Measurements from ENCODE around the gene SLC25A25. TPM values are rescaled to one million over a fixed set of nuclear protein-coding genes. Genes with fewer than 3 reads are reported as not detected.

SLC25A25 gene
- total and polyA plus RNA-seq, 9 of the 15 experiments (the other 6 are each of a cell fraction or from before 2014, with no cell fraction given) = 0.07 to 35.9 (median 23.2) TPM

- TF ChIP-seq REST (IDR thresholded peaks at IDR 0.05; ENCODE audit: borderline replicate concordance) = 0 out of 2 replicates have a peak, but pooled peaks have one; percentile 3
- no peak for TF ChIP-seq REST (CRISPR knock-in tag; IDR thresholded peaks at IDR 0.05; ENCODE audit: low read depth)
- peak; percentile 76 for TF ChIP-seq SMARCE1 (IDR thresholded peaks at IDR 0.05)
- no peak for TF ChIP-seq RBM22 (IDR thresholded peaks at IDR 0.05; ENCODE audit: low read depth, low read length, poor library complexity, severe bottlenecking)
- peak; percentile 31; the same call in 1 of the 2 replicates for TF ChIP-seq MTA3 (IDR thresholded peaks at IDR 0.05; ENCODE audit: borderline replicate concordance)
- peak; percentile 21; the same call in 1 of the 2 replicates for TF ChIP-seq NBN (IDR thresholded peaks at IDR 0.05; ENCODE audit: low read depth)
- peak; percentile 86 for TF ChIP-seq DPF2 (IDR thresholded peaks at IDR 0.05)
- peak; percentile 57; the same call in 1 of the 2 replicates for TF ChIP-seq SMARCC2 (IDR thresholded peaks at IDR 0.05; ENCODE audit: low read depth)
- 0 out of 2 replicates have a peak, but pooled peaks have one; percentile 11 for TF ChIP-seq TOE1 (IDR thresholded peaks at IDR 0.05; ENCODE audit: borderline replicate concordance)
- TF ChIP-seq TOE1 (CRISPR knock-in tag; IDR thresholded peaks at IDR 0.05; ENCODE audit: borderline replicate concordance, low read depth) = no peak
- peak; percentile 62 for TF ChIP-seq HNRNPLL (IDR thresholded peaks at IDR 0.05; ENCODE audit: low read depth, low read length, poor library complexity, severe bottlenecking)
- TF ChIP-seq ZNF174 (CRISPR knock-in tag; IDR thresholded peaks at IDR 0.05) = 0 out of 2 replicates have a peak, but pooled peaks have one; percentile 13
- no peak for TF ChIP-seq FIP1L1 (IDR thresholded peaks at IDR 0.05; ENCODE audit: low read depth, low read length, poor library complexity, severe bottlenecking)
- TF ChIP-seq SPI1 (IDR thresholded peaks at IDR 0.05; ENCODE audit: borderline replicate concordance, low read depth, low read length) = peak; percentile 23; the same call in 1 of the 2 replicates
- TF ChIP-seq ZNF165 (CRISPR knock-in tag; IDR thresholded peaks at IDR 0.05; ENCODE audit: borderline replicate concordance) = peak; percentile 63; the same call in 1 of the 2 replicates
- peak; percentile 50 for TF ChIP-seq FOS (IDR thresholded peaks at IDR 0.05; ENCODE audit: extremely low read depth, insufficient read length)
- no peak for TF ChIP-seq PHB2 (IDR thresholded peaks at IDR 0.05; ENCODE audit: low read depth)
- TF ChIP-seq MLLT1 (IDR thresholded peaks at IDR 0.05) = peak in 1 of 2 experiments; percentile 54; a peak in 2 of 4 replicates
- 0 out of 2 replicates have a peak, but pooled peaks have one; percentile 46 for TF ChIP-seq CHCHD3 (CRISPR knock-in tag; IDR thresholded peaks at IDR 0.05)
- TF ChIP-seq ZNF445 (CRISPR knock-in tag; IDR thresholded peaks at IDR 0.05; ENCODE audit: low read depth) = peak; percentile 50; the same call in 1 of the 2 replicates
These were observed 9.9 kb downstream of the SLC25A25 start (continued) for GRCh38 chr9:128077847-128078503.
